NCI-H1694 treated with DMSO at 0.1 percent for 48 hours (cell line): ENCODE data around the gene FRAS1.
"Not testable (repeated sequence)": the region's sequence is repeated elsewhere in the genome, so short reads cannot be mapped to it uniquely, and the experiment has no call there.

ENCODE experiments used
- DNase-seq: peaks from one replicate; lab custom pipeline; 2025; lab: John Stamatoyannopoulos, UW

Gene FRAS1

DNA sequence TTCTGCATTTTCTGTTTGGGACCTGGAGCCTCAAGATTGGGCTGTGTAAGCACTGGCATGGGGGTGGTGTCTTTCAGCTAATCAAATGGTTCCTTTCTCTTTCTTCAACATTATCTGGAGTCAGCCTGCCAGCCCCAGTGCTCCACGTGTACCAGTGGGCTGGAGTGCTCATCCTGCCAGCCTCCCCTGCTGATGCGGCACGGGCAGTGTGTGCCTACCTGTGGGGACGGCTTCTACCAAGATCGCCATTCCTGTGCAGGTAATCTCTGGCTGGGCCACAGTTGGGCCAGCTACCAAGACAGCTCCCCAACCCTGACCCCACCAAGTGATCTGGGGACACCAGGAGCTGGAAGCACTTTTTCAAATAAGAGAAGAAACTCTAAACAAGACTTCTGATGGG is 229.2 kb downstream of the FRAS1 start:
- no peak for DNase-seq

DNA sequence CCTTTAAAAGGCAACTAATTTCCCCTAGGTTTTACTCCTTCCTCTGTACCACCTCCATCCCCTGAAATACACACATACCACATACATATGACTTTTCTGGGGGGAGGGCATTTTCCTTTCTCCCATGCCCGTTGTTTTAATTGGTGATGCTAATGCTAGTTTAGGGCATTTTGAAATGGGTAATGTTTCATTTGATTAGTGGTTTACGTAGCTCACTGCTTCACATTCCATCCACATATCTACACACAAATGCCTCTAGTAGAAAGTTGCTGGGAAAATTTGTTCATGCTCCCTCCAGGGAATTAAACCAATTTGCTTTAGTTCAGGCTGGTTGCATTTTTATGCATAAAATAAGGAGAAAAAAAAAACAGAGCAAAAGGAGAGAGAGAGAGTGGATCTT is 231.2 kb downstream of the FRAS1 start:
- DNase-seq, result no peak

DNA sequence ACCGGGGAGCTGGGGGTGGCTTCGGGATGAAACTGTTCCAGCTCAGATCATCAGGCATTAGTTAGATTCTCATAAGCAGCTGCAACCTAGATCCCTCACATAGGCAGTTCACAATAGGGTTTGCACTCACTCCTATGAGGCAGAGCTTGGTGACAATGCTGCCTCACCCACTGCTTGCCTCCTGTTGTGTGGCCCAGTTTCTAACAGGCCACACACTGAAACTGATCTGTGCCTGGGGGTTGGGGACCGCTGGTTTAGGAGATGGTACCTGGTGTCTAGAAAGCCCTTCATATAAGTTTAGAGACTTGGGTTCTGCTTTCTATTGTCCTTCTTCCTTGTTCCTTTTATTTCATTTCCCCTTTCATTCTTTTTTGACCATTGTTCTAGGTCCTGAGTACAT is 234.2 kb downstream of the FRAS1 start:
- no peak for DNase-seq

DNA sequence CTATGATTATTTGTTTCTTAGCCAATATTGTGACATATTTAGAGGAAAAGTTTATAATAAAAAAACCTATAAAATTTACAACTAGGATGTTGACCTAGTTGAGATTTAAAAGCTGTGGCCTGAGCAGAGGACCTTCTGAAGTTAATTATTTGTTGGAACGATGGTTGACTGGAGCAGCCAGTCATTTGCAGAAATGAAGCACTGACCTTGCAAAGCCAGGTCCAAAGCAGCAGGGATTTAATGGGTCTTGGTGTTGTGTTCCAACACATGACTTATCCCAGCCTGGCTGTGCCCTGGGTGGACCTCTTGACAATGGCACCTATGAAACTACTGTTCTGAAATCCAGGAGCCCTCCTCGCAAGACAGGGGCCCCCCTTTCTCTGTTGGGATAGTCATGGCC is 235.2 kb downstream of the FRAS1 start:
- no peak for DNase-seq

DNA sequence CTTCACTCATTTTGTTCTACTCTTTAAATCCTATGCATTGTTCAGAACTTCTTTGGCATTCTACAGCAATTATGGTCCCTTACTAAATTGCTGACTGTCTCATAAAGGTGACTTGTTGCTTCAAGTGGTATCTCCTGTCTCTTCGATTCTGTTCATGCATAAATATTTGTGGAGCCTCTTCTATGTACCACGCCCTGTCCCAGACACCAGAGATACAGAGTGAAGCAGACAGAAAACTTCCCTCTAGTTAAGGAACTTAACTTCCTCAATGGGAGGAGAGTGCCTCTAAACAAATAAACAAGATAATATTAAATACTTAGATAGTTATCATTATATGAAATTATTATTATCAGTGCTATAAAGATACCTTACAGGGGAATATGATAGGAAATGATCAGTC is 235.7 kb downstream of the FRAS1 start:
- no peak for DNase-seq

DNA sequence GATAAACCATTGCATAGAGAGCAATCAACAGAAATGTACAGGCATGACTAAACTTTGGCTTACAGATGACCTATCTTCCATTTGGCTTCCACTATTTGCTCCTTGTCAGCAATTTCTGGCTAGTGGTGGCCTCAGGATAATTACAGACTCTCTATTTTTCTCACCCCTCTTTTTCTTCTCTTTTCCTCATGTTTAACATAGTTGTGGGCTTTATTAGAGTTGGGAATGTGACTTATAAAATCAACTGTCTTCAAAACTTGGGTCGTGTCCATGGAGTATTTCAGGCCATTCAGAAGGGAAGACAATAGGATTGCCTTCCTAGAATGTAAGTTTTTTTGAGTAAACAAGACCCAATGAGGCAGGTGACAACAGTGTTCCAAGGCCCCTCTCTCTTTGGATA is 236.2 kb downstream of the FRAS1 start:
- no peak for DNase-seq

DNA sequence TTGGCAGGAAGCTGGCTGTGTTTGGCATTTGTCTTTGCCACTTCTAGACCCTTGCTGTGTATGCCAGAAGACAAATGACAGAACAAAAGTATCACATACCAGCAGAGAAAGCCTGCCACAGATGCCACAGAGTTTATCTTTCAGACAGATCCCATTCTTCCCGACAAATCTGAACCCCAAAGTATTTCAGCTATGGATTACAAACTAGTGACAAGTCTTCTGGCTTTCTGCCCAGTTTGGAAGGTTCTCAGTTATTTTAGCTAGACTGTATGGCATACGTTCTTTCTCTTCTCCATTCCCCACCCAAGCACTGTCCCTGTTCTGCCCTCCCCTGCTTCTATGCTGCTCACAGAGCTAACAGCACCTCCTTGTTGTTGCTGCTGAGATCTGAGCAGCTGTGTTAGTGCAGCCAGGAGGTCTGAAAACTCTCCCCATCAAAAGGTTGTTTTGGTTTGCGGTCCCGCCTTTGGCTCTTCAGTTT is 236.7 kb downstream of the FRAS1 start:
- no peak for DNase-seq

DNA sequence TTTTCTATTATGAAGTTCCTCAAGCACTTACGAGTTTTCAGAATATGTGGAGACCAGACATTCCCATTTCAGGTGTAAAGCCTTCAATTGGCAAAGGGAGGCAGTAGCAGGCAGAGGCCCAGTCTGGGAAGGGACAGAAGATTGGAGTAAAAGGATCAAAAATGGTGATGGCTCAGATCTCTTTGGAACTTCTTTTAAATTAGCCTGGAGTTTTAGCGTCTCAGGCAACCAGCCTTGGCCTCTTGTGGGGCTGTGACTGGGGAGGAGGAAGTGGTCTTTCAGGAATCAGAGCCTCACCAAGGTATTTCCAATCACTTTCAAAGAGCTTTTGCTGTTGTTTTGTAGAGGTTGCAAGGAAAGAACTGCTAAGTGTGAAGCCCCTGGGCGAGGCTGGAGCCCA is 239.1 kb downstream of the FRAS1 start:
- DNase-seq, result no peak

DNA sequence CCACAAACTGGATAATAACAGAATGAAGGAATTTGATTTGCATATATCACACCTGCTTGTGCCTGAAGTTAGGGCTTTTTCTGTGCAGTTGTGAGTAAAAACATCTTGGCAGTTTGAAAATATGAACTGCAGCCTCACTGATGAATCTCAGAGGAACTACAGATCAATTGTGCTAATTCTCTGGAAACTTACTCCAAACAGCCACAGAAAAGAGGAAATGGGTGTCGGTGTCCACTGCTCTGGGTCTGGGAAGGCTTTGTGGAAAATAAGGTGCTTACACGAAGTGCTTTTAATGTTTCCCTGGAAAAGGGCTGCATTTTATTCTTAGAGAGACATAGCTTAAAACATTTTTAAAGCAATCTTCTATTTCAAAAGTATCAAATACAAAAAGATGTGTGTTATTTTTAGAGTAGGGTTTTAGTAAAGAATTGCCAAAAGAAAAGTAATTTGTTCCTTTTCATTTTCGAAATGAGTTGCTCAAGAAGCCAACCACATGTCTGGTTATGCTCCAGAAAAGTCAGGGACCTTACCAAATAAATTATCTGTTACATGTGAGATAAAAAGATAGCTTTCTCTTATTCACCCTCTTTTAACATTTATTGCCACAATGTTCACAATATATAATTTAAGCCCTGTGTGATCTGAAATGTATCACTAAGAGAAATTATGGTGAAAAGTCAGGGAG is 240.1 kb downstream of the FRAS1 start:
- no peak for DNase-seq

DNA sequence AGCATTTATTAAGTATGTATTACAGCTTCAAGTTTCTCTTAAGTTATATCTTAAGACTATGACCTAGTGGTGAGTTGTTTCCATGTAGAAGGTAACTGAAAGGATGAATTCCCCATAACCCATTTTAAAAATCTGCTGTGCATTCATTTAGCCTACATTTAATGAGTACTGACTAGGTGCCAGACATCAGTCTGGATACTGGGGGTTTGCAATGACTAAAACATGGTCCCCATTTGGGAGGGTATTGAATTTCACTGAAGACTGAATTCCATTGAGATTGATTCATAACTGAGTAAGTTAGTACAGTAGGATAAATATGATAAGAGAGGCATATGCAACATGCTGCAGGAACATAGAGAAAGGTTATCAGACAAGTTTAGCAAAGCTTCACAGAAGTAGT is 241.5 kb downstream of the FRAS1 start:
- DNase-seq, result no peak

DNA sequence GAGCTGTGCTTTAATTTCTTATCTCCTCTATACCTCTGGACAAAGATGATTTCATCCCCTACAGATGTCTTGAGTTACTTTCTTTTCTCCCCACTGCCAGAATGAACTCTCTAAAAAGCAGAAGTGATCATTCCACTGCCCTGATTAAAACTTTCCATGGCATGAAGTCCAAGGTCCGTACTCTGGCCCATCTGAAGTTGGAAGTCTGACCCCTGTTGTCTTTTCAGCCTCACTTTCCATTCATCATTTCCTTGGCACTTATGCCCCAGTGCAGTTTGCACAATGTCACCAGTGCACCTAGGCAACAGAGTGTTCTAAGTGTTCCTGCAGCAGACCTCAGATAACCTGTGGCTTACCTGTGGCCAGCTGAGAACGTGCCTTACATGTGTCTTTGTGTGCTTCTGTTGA is 242.4 kb downstream of the FRAS1 start:
- DNase-seq, result no peak

DNA sequence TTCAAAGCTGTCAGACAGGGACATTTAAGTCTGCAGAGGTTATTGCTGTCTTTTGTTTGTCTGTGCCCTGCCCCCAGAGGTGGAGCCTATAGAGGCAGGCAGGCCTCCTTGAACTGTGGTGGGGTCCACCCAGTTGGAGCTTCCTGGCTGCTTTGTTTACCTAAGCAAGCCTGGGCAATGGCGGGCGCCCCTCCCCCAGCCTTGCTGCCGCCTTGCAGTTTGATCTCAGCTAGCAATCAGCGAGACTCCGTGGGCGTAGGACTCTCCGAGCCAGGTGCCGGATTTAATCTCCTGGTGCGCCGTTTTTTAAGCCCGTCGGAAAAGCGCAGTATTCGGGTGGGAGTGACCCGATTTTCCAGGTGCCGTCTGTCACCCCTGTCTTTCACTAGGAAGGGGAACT is 250.1 kb downstream of the FRAS1 start:
- DNase-seq, result not testable (repeated sequence)

DNA sequence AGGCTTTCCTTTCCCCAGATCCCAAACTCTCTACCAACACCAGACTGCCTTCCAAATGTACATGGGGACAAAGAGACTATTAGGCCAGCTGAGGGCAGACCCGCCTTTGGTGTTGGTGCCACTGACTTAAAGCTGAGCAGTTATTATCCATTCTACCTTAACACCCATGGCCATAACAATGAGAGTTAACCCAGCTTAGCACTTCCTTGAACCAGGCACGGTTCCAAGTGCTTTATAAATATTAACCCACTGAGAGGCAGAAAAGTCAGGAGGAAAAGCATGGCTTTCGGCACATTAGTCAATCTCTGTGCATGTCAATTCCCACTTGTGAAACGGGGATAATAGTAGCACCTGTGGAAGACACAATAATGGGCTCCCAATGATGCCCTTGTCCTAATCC is 251.4 kb downstream of the FRAS1 start:
- no peak for DNase-seq

DNA sequence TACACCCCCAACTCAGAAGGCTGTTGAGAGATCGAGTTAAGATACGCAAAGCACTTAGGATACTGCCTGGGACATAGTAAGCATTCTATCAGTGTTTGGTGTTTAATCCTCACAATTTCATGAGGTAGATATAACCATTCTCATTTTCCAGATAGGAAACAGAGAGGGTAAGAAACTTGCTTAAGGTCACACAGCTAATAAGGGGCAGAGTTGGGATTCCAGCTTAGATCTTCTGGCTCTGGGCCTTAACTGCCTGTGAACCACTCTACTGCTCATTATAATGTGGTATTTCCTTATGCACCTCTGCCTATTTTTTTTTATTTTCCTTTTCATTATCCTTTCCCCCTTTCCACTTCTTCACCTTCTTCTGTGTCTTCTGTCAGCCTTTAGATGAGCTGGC is 252.2 kb downstream of the FRAS1 start:
- no peak for DNase-seq

DNA sequence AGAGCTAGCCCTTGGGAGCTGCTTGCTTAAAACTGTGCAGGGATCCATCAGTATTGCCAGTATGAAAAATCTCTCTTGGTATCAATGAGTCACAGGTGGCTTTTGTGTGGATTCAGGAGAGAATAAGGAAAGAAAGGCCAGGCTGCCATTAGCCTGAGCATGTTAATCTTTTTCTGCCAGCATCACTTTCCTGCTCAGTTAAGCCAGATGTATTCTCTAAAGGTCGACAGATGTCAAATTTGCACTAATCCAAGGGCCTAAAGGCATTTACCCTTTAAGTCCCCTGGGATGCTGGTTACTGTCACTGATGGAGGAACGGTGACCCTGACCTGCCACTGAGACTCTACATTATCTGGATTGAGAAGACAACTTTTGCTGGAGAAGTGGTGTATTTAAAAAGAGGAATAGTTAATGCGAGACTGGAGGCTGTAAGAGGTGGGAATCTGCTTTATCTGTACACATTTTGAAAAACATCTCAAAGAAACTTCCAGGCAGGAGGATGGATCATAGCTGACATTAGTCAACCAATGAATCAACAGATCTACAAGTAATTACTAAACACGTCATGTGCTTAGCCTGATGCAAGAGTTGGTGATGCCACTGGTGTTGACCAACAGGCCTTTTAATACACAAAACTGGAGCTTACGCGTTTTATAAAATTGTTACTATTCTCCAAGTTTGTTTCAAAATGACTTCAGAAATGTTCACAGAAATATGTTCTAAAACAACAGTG is 253.1 kb downstream of the FRAS1 start:
- DNase-seq, result no peak

DNA sequence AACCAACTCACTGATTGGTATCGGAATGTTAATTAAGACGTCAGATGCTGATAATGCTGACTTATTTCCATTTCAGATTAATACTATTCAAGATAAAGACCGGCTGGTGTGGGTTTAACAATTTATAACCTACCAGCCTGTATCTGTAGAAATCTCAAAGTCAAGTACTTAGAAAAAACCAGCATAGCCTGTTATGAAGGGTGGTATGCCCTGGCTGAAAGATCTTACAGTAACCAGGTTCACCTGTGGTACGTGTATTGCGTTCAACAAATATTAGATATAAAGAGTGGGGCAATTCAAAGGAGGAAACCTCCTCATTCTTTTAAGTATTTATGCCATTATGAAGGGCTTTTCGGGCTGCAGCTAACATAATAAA is 253.6 kb downstream of the FRAS1 start:
- no peak for DNase-seq

DNA sequence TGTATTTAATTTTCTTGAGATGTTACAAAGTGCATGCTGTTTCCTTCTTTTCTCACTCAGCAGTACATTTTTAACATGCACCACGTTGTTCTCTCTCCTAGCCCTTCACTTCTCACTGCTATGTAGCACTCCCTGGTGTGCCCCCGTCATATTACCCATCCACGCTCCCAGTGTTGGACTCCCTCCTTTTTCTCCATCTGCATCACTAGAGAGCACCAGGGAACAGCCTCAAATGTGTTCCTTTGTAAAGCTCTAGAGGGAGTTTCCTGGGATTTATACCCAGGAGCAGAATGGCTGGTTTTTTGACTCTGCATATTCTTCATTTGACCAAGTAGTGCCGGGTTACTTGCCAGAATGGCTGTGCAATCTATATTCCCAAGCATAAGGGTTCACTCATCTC is 254.2 kb downstream of the FRAS1 start:
- DNase-seq, result no peak

DNA sequence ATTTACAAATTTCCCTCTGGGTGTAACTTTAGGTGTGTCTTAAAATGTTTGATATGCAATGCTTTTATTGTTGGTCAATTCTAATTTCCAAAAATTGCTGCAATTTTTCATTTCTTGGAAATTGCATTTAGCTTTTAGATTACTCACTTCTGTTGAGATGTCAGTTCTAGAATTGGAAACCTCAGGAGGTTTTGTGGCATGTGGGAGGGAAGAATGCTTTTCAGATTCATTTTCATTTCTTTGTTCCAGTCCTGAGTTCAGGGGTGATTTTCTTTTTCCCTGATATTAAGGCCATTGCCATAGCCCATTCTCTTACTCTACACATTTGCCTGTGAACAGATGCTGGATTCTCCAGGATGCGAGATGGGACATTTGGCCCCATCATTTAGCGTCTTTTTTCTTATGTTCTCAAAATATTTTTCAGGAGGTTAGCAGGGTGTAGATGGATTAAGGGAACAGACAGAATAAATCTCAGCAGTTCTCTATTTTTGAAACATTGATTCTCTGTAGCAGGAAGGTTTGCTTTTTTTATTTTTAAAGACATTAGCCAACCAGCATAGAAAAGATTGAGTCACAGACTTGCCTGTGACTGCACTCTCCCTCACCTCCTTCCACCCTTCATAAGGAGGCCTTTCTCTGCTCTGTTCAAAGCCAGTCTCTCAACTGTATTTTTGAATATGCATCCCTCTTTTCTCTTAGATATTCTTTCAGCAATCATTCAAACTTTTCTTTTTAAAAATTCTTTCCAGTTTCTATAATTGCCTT is 256.0 kb downstream of the FRAS1 start:
- no peak for DNase-seq

DNA sequence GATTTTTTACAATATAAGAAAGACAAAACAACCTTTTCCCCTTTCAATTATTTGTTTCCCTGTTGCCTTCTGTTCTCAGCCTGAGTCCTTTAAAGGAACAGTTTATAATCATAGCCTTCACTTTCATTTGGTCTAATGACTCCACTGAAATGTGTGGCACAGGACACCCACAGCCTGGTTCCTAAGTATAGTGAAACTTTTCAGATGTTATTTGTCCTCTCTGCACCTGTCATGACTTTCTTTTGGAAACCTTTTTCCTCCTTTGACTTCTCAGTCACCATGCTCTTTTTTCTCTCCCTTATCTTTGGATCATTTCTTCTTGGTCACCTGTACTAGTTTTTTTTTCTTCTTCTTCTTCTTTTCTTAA is 256.6 kb downstream of the FRAS1 start:
- DNase-seq, result no peak

DNA sequence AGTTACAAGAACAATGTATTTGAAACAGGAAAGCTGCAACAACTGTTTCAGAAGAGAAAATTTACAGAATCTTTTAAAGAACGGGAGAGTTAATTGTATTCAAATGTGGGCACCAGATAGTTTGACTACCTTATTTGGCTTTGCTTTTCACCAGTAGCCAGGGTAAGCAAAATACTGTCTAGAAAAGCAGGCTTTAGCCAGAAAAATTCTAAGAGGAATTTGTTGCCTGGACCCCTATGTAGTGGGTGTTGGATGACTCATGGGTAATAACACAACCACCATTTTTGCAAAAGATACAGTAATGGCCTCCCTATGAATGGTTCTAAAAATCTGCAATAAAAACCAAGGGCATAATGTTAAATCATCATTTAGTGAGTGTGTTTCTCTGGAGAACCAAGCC is 261.0 kb downstream of the FRAS1 start:
- no peak for DNase-seq

DNA sequence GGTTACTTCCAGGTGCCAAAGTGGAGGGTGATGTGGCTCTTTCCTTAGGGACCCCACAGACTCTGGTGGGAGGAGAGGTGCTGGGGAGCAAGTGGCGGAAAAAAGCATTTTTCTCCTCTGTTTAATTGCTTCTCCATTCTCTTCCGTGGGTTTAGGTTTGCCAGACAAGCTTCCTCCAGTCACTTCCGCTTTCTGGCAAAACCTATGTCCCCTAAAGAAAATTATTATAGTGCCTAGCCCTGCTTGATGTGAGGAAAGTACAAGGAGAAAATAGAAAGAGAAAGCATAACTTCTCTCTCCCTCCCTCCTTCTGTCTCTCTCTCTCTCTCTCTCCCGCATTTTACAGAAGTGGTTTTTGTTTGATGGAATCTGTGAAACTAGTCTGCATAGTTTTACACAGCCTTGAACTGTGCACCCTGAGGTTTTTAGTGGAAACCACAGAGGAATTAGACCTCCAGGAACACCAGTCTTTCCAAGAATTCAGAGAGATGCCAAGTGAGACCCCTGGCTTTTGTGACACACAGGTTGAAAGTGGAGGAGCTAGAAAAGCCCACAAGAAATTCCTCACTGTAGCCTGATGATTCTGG is 263.3 kb downstream of the FRAS1 start:
- no peak for DNase-seq

DNA sequence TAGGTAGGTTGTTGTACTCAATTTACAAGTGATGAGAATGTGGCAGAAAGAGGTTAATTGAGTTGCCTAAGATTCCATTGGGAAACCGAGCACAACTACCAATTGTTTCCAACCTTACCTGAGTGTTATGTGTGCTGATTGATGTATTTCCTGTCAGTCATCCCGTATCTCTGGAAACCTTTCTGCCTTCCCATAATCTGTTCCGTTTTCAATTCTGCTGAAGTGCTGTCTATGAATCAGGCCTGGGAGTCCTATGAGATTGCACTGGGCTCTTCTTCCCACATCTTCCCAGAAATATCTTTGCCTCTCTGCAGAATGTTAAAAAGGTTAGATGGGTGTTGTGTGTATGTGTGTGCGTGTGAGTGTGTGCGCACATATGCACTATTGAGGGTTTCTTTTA is 264.9 kb downstream of the FRAS1 start:
- no peak for DNase-seq

DNA sequence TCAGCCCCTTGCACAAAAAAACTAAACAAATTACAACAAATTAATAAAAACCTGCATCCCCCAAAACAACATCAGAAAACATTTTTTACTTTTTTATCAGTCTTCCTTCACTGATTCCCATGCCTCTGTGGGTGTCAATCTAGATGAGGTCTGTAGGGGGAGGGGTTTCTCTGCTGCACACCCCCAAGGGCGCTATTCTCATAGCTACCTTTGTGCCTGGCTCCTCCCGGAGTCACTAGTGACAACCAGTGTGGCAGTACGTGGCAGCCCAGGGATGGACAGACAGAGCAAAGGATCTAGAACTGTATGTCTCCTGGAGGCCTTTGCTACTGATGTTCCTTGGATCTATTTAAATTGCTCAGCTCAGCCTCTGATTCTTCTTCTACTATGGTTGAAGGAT is 266.3 kb downstream of the FRAS1 start:
- no peak for DNase-seq
